Natural killer cell (primary cell): Measurements from ENCODE around the gene NEK4. TPM values are rescaled to one million over a fixed set of nuclear protein-coding genes. Genes with fewer than 3 reads are reported as not detected.
A peak's percentile ranks its signal among the peaks of the same experiment; 100 is the strongest.

Experiments used
- ATAC-seq, 3 donors: fragments of 150-1000 bp in 2 of 3; fragments of 200-7000 bp in 1 of 3; cut with Tn5 transposase; 1 replicate in 1 of 3; 2 replicates in 2 of 3; pipeline ENCODE4 v1.10.0; 2021; ENCODE audit warnings: mild to moderate bottlenecking in 2 of 3, moderate library complexity in 2 of 3
- DNase-seq, 2 donors: peaks; one replicate each; pipeline versions ENCODE4 v3.0.0 to v3.0.0-alpha.2; 2013 to 2021; ENCODE audit warnings: mixed read lengths in 1 of 2
- H3K27ac ChIP-seq: one replicate; pipeline ENCODE4 v1.5.1; 2013; ENCODE audit warnings: mild to moderate bottlenecking, low read length
- H3K27me3 ChIP-seq: one replicate; pipeline ENCODE4 v1.6.1; 2013; ENCODE audit warnings: low read length; ENCODE audit not compliant: control insufficient read depth, insufficient read depth
- H3K36me3 ChIP-seq: one replicate; pipeline ENCODE4 v1.6.1; 2013; ENCODE audit warnings: low read length; ENCODE audit not compliant: control insufficient read depth, insufficient read depth
- H3K4me1 ChIP-seq: one replicate; pipeline ENCODE4 v1.6.1; 2013; ENCODE audit warnings: low read length; ENCODE audit not compliant: control insufficient read depth, insufficient read depth
- H3K4me3 ChIP-seq: one replicate; pipeline ENCODE4 v1.5.1; 2013; ENCODE audit warnings: low read length
- H3K9me3 ChIP-seq: one replicate; pipeline ENCODE4 v1.6.1; 2013; ENCODE audit warnings: low read length; ENCODE audit not compliant: control insufficient read depth, insufficient read depth
- H3K27ac Mint-ChIP-seq, 2 donors: one replicate each; pipeline ENCODE4 v1.8.0; 2022; ENCODE audit warnings: mild to moderate bottlenecking in 2 of 2, mixed read lengths in 2 of 2, moderate library complexity in 1 of 2
- H3K27me3 Mint-ChIP-seq, 2 donors: one replicate each; pipeline ENCODE4 v1.8.0; 2022; ENCODE audit warnings: low read depth in 2 of 2, mixed read lengths in 2 of 2
- H3K36me3 Mint-ChIP-seq: one replicate; pipeline ENCODE4 v1.8.0; 2022; ENCODE audit warnings: mixed read lengths
- H3K4me1 Mint-ChIP-seq, 2 donors: one replicate each; pipeline ENCODE4 v1.8.0; 2022; ENCODE audit warnings: mixed read lengths in 2 of 2
- H3K4me3 Mint-ChIP-seq: one replicate; pipeline ENCODE4 v1.8.0; 2022; ENCODE audit warnings: mild to moderate bottlenecking, moderate library complexity, mixed read lengths
- H3K9me3 Mint-ChIP-seq, 2 donors: one replicate each; pipeline ENCODE4 v1.8.0; 2022; ENCODE audit warnings: mixed read lengths in 2 of 2
- WGBS: methylation state at CpG from one replicate; pipeline ENCODE4 v1.1.7; 2013; ENCODE audit warnings: missing lambda C conversion rate; ENCODE audit not compliant: insufficient coverage; 5-methylcytosine and 5-hydroxymethylcytosine counted together
- intact Hi-C: fragments of 100-400 bp; cut with micrococcal nuclease; formaldehyde crosslinking; loops from one replicate; pipeline ENCODE4 v1.14.2; 2022
- total RNA-seq, 4 donors: library from RNA; stranded (reverse); fragments of 120-200 nt in 1 of 4; gene quantifications; one replicate each; pipeline versions ENCODE4 v1.2.3 to v1.2.4, GENCODE V29; 2013 to 2022
- TF ChIP-seq, protein P1 (sequence below): fragments of 200-600 bp; IDR thresholded peaks from one replicate; pipeline ENCODE4 v1.8.0; 2022; ENCODE audit warnings: antibody characterized with exemption

The NEK4 gene
- total RNA-seq, 3 donors from 2014 or later (not counting 1 experiment from before 2014, with no cell fraction given) = 13.8 to 19.5 (median 15.5) TPM

DNA sequence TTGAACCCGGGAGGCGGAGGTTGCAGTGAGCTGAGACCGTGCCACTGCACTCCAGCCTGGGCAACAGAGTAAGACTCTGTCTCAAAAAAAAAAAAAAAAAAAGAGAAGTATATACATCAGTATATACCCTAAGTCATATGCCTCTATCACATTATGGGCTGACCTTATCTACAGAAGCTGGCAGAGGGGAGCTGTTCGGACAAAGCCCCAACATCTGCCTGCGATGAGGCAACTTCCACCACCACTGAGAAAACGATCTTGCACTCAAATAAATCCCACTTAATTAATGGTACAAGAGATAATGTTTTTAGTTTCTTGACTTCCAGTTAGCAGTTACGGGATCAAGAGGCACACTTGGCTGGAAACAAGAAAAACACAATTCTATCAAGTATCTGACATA lies 67.4 kb downstream of the NEK4 start:
- Mint-ChIP-seq H3K36me3 (no peaks in the 10 kb centered on the region), H3K4me3 (no peak overlapping the region), H3K27ac (peak overlapping the region in 1 of 2 donors; percentile 43), H3K9me3 (no peaks in the 10 kb centered on the region), H3K27me3 (no peaks in the 10 kb centered on the region), H3K4me1 (peaks cover 14 to 18% of the 10 kb centered on the region in 2 donors)
- Histone ChIP-seq H3K27me3 (no peaks in the 10 kb centered on the region), H3K36me3 (peaks cover 10% of the 10 kb centered on the region), H3K9me3 (no peaks in the 10 kb centered on the region), H3K4me1 (peaks cover 29% of the 10 kb centered on the region), H3K4me3 (no peak overlapping the region), H3K27ac (no peak overlapping the region)
- no peak for DNase-seq
- no peak for ATAC-seq
- WGBS = 97% methylated on average over 5 of the region's 7 CpGs
- intact Hi-C loops = no loop called here
- TF ChIP-seq, protein P1, sequence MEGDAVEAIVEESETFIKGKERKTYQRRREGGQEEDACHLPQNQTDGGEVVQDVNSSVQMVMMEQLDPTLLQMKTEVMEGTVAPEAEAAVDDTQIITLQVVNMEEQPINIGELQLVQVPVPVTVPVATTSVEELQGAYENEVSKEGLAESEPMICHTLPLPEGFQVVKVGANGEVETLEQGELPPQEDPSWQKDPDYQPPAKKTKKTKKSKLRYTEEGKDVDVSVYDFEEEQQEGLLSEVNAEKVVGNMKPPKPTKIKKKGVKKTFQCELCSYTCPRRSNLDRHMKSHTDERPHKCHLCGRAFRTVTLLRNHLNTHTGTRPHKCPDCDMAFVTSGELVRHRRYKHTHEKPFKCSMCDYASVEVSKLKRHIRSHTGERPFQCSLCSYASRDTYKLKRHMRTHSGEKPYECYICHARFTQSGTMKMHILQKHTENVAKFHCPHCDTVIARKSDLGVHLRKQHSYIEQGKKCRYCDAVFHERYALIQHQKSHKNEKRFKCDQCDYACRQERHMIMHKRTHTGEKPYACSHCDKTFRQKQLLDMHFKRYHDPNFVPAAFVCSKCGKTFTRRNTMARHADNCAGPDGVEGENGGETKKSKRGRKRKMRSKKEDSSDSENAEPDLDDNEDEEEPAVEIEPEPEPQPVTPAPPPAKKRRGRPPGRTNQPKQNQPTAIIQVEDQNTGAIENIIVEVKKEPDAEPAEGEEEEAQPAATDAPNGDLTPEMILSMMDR = no peak

DNA sequence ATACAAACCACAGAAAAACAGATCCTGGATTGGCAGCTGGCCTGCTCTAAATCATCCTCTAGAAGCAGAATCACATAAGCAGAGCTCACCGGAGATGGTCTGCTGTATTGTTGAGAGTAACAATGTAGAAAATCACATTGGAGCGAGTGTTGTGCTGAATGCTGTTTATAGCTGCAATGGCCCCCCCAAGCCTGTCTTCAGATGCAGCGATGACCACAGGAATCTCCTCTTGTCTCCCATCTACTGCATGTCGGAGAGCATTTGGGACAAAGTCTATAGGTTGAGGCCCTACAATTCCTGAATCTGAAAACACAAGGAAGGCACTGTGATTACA lies 73.1 kb downstream of the NEK4 start:
- Histone ChIP-seq H3K27me3 (no peaks in the 10 kb centered on the region), H3K36me3 (peaks cover 46% of the 10 kb centered on the region), H3K9me3 (no peaks in the 10 kb centered on the region), H3K4me3 (no peak overlapping the region), H3K27ac (peak overlapping the region; percentile 8), H3K4me1 (peaks cover 7% of the 10 kb centered on the region)
- DNase-seq (no peak), ATAC-seq (peak in 1 of 3 donors; percentile 22)
- Mint-ChIP-seq H3K9me3 (no peaks in the 10 kb centered on the region), H3K36me3 (peaks cover 24% of the 10 kb centered on the region), H3K27ac (peak overlapping the region; percentile 73 to 93), H3K4me1 (peaks cover 18 to 19% of the 10 kb centered on the region in 2 donors), H3K4me3 (peak overlapping the region; percentile 65), H3K27me3 (no peaks in the 10 kb centered on the region)
- intact Hi-C loops = no loop called here
- 91% methylated on average over 4 of the region's 4 CpGs for WGBS
- TF ChIP-seq, protein P1 = no peak

DNA sequence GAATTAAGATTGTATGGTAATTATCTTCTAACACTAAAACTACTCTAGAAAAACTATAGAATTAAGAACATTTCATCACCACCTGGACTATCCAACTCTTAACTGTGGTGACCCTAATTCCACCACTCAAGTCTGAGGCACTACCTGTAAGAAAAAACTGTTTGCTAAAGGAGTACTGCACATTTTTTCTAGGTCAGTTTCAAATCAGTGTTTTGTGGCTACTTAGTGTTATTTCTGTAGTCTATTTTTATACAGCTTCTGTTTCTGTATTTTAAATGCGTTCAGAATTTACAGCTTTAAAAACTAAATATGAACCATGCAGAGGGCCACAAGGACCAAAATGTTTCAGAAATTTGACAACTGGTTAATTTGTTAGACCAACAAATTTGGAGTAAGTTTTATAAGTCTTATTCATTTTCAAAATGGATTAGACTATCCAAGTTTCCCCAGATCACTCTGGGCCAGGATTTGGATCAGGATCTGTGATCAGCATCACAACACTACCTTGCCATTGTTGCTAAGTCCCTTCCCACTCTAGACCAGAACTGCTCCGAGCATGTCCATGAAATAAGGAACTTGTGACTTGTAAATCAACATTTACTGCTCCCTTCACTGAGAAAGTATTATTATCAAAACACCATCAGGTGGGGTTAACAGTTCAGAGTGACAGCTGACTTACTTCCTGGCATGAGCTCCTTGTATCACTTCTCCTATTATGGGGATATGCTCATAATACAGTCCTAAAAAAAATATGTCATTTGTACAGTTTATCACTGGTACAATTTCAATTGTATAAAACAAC lies 73.7 kb downstream of the NEK4 start:
- no peak for DNase-seq
- TF ChIP-seq, protein P1 = no peak
- Histone ChIP-seq H3K36me3 (peaks cover 50% of the 10 kb centered on the region), H3K4me3 (no peak overlapping the region), H3K9me3 (no peaks in the 10 kb centered on the region), H3K27ac (peak overlapping the region; percentile 19), H3K27me3 (no peaks in the 10 kb centered on the region), H3K4me1 (peaks cover 7% of the 10 kb centered on the region)
- H3K4me3 Mint-ChIP-seq = peak overlapping the region; percentile 65
- ATAC-seq = peak; percentile 79 to 90 (median 81)
- H3K9me3 Mint-ChIP-seq = no peaks in the 10 kb centered on the region
- H3K27me3 Mint-ChIP-seq = no peaks in the 10 kb centered on the region
- intact Hi-C loops = no loop called here
- WGBS = 45% methylated on average over 2 of the region's 2 CpGs
- H3K4me1 Mint-ChIP-seq = peaks cover 18 to 19% of the 10 kb centered on the region in 2 donors
- H3K27ac Mint-ChIP-seq = peak overlapping the region; percentile 73 to 93
- peaks cover 24% of the 10 kb centered on the region for H3K36me3 Mint-ChIP-seq
